HG03196 (cell line): ENCODE data around the gene SLAMF1.
"Not testable (repeated sequence)": the region's sequence is repeated elsewhere in the genome, so short reads cannot be mapped to it uniquely, and the experiment has no call there.

Experiments
- ATAC-seq: cut with Tn5 transposase; IDR thresholded peaks from one replicate; pipeline ENCODE4 v1.9.1; 2021; ENCODE audit not compliant: unreplicated experiment

SLAMF1 gene

GRCh38 chr1:160646711-160647328, at the start of gene SLAMF1:
Gene SLAMF1, minus strand, starts transcription at chr1:160647044. Its CDS starts 99 bp downstream, at chr1:160646945.
- ATAC-seq = peak; percentile 49

- ATAC-seq = not testable (repeated sequence)
Observed at GRCh38 chr1:160692390-160692789, 45.5 kb upstream of the SLAMF1 start.

GRCh38 chr1:160685266-160685665, 38.4 kb upstream of the SLAMF1 start:
- ATAC-seq = no peak

- no peak for ATAC-seq
Observed at GRCh38 chr1:160682983-160683865, 36.4 kb upstream of the SLAMF1 start.

GRCh38 chr1:160681891-160682140, 35.0 kb upstream of the SLAMF1 start:
- ATAC-seq = no peak

GRCh38 chr1:160681066-160681890, 34.4 kb upstream of the SLAMF1 start:
- ATAC-seq = peak; percentile 49

GRCh38 chr1:160680399-160680798, 33.6 kb upstream of the SLAMF1 start:
- no peak for ATAC-seq

GRCh38 chr1:160679893-160680292, 33.0 kb upstream of the SLAMF1 start:
- ATAC-seq = no peak

- ATAC-seq = no peak
Observed at GRCh38 chr1:160676869-160677597, 30.2 kb upstream of the SLAMF1 start.

GRCh38 chr1:160675641-160676410, 29.0 kb upstream of the SLAMF1 start:
- peak; percentile 56 for ATAC-seq

GRCh38 chr1:160674415-160674814, 27.6 kb upstream of the SLAMF1 start:
- ATAC-seq = no peak

- no peak for ATAC-seq
Observed at GRCh38 chr1:160672789-160673695, 26.2 kb upstream of the SLAMF1 start.

GRCh38 chr1:160671603-160672517, 25.0 kb upstream of the SLAMF1 start:
- no peak for ATAC-seq

- no peak for ATAC-seq
Observed at GRCh38 chr1:160670701-160671100, 23.9 kb upstream of the SLAMF1 start.

- ATAC-seq = no peak
Observed at GRCh38 chr1:160669802-160670201, 23.0 kb upstream of the SLAMF1 start.

- ATAC-seq = no peak
Observed at GRCh38 chr1:160669276-160669675, 22.4 kb upstream of the SLAMF1 start.

GRCh38 chr1:160667896-160668295, 21.1 kb upstream of the SLAMF1 start:
- ATAC-seq = no peak

- ATAC-seq = no peak
Observed at GRCh38 chr1:160666079-160666442, 19.2 kb upstream of the SLAMF1 start.
